Measurements from ENCODE around the gene DMBT1.

The DMBT1 gene

GRCh38 chr10:122672655-122673054, 112.1 kb downstream of the DMBT1 start:
- no peak for DNase-seq (ENCODE audit: low read depth)
- TF ChIP-seq, protein P1, sequence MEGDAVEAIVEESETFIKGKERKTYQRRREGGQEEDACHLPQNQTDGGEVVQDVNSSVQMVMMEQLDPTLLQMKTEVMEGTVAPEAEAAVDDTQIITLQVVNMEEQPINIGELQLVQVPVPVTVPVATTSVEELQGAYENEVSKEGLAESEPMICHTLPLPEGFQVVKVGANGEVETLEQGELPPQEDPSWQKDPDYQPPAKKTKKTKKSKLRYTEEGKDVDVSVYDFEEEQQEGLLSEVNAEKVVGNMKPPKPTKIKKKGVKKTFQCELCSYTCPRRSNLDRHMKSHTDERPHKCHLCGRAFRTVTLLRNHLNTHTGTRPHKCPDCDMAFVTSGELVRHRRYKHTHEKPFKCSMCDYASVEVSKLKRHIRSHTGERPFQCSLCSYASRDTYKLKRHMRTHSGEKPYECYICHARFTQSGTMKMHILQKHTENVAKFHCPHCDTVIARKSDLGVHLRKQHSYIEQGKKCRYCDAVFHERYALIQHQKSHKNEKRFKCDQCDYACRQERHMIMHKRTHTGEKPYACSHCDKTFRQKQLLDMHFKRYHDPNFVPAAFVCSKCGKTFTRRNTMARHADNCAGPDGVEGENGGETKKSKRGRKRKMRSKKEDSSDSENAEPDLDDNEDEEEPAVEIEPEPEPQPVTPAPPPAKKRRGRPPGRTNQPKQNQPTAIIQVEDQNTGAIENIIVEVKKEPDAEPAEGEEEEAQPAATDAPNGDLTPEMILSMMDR (IDR thresholded peaks at IDR 0.05; ENCODE audit: insufficient read depth, low read depth, low read length, missing control alignments), result no peak
- H3K4me3 ChIP-seq (ENCODE audit: low read depth, low read length), result no peak overlapping the region

DNA sequence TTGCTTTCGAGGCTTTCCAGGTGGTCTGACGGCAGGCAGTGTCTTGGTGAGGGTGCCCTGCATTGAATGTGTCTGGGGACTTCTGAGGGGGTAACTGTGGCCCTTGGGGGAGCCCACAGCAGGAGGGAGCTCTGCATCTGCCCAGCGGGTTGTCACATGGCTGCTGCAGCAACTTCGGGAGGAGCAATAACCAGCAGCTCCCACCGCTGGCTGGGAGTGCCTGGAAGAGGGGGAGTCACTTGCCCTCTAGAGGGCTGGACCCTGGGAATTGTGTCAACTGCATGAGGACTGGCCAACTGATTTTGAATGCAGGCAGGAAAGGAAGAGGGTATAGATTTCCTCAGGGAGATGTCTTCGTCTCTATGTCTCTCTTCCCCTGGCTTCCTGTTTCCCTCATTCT, 112.7 kb downstream of the DMBT1 start:
- DNase-seq (ENCODE audit: low read depth), result no peak
- TF ChIP-seq, protein P1 (IDR thresholded peaks at IDR 0.05; ENCODE audit: insufficient read depth, low read depth, low read length, missing control alignments), result no peak
- H3K4me3 ChIP-seq (ENCODE audit: low read depth, low read length), result no peak overlapping the region

- no peak overlapping the region for H3K4me3 ChIP-seq (ENCODE audit: low read depth, low read length)
- TF ChIP-seq, protein P1 (IDR thresholded peaks at IDR 0.05; ENCODE audit: insufficient read depth, low read depth, low read length, missing control alignments), result no peak
- no peak for DNase-seq (ENCODE audit: low read depth)
Measured at GRCh38 chr10:122673731-122674130, 113.2 kb downstream of the DMBT1 start.

DNA sequence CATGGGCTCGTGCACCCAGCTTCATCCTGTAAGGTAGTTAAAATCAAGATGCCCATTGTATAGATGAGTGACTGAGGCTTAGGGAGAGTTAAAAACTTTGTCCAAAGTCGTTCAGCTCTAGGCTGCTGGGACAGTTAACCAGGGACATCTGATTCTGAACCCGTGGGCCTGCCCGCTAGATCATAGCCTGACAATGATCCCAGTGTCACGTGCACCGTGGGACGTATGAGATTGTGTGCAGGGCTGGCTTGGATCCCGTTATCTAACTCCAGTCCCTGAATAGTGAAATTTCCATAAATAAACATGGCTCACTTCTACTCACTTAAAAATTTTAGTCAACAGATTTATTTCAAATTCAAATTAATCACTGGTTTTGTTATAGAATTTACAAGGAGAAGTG, 114.2 kb downstream of the DMBT1 start:
- TF ChIP-seq, protein P1 (IDR thresholded peaks at IDR 0.05; ENCODE audit: insufficient read depth, low read depth, low read length, missing control alignments), result no peak
- DNase-seq (ENCODE audit: low read depth), result no peak
- H3K4me3 ChIP-seq (ENCODE audit: low read depth, low read length), result no peak overlapping the region

DNA sequence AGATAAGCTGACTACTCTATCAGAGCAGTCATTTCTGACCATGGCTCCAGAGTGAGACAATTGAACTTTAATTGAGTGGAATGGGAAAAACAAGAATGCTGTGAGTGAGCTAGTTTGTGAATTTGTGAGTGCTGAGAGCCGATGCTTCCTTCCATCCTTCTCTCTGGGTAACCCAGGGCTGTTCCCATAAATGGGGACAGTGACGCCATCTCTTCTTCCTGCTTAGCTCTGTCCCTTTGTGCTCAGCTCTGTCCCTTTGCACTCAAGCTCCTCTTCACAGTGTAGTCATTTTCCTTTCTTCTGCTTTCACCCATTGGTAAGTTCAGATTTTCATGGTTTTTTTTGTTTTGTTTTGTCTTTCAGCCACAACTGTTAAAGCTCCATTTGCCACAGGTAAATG, 114.7 kb downstream of the DMBT1 start:
- TF ChIP-seq, protein P1 (IDR thresholded peaks at IDR 0.05; ENCODE audit: insufficient read depth, low read depth, low read length, missing control alignments), result no peak
- H3K4me3 ChIP-seq (ENCODE audit: low read depth, low read length), result no peak overlapping the region
- DNase-seq (ENCODE audit: low read depth), result no peak

DNA sequence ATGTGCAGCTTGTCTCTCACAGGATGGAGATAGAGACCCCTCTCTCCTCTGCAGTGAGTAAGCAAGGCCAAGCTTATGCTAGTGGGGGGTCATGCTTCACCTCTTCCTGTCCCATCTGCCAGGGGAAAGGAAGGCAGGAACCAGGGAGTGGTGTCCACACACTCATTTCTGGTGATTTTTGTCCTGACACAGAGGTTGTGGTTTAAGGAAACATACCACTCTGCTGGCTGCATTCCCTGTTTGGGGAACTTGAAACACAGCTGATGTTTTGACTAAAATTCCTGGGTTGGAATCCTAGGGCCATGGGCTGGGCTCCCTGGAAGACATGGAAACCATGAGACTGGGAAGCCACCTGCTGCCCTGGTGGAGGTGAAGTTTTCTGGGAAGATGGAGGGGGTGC, 117.7 kb downstream of the DMBT1 start:
- TF ChIP-seq, protein P1 (IDR thresholded peaks at IDR 0.05; ENCODE audit: insufficient read depth, low read depth, low read length, missing control alignments), result no peak
- DNase-seq (ENCODE audit: low read depth), result no peak
- H3K4me3 ChIP-seq (ENCODE audit: low read depth, low read length), result no peak overlapping the region

DNA sequence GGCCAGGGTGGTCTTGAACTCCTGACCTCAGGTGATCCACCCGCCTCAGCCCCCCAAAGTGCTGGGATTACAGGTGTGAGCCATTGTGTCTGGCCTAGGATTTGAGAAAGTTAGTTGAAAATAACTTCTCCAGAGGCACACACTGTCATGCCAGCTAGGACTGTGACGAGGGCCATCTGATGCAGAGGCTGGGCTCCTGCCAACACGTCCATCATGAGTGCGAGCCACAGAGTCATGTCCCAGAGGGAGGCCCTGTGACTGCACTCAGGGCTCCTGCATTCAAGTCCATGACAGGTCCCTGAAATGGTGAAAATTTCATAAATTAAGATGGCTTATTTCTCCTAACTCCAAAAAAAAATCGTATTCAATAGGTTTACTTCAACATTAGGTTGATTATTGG, 122.0 kb downstream of the DMBT1 start:
- no peak overlapping the region for H3K4me3 ChIP-seq (ENCODE audit: low read depth, low read length)
- no peak for DNase-seq (ENCODE audit: low read depth)
- TF ChIP-seq, protein P1 (IDR thresholded peaks at IDR 0.05; ENCODE audit: insufficient read depth, low read depth, low read length, missing control alignments), result no peak
